ENCODE data around the gene UGT1A10. TPM values are rescaled to one million over a fixed set of nuclear protein-coding genes. Genes with fewer than 3 reads are reported as not detected.
"Not testable (repeated sequence)": the region's sequence is repeated elsewhere in the genome, so short reads cannot be mapped to it uniquely, and the experiment has no call there.

UGT1A10 gene
- total and polyA plus RNA-seq, 10 of the 15 experiments (the other 5 are each of a cell fraction or from before 2014, with no cell fraction given) = not detected

- in situ Hi-C loops (cut with MboI); FAIRE-seq; H3K79me2 ChIP-seq (ENCODE audit: control insufficient read depth, insufficient read depth, low read length): not testable (repeated sequence)
Measured at GRCh38 chr2:233750689-233751088, 114.4 kb downstream of the UGT1A10 start.

GRCh38 chr2:233751212-233752009, 115.2 kb downstream of the UGT1A10 start:
- SMC1A ChIA-PET (ENCODE audit: uncharacterized antibody, unreplicated experiment) = interaction anchor here (0.6 kb wide), 1 partner anchor 127 kb away, joined by 3 read pairs; no protein-coding TSS in a partner anchor
- POLR2A ChIA-PET; H3K4me1 ChIP-seq (ENCODE audit: control insufficient read depth, insufficient read depth, low read length); H3K9me3 ChIP-seq (replicated peaks; ENCODE audit: control insufficient read depth, insufficient read depth, low read length); H2AFZ ChIP-seq (ENCODE audit: control insufficient read depth, low read depth, low read length); FAIRE-seq; H3K4me3 ChIP-seq; H3K9ac ChIP-seq (ENCODE audit: control insufficient read depth, insufficient read depth, low read length); DNase-seq (ENCODE audit: low read depth, low spot score); H4K20me1 ChIP-seq (ENCODE audit: control insufficient read depth, insufficient read depth); intact Hi-C loops (cut with micrococcal nuclease; ENCODE audit: unreplicated experiment); in situ Hi-C loops (cut with MboI); RAD21 ChIA-PET (ENCODE audit: unreplicated experiment); H3K4me2 ChIP-seq (ENCODE audit: control insufficient read depth, insufficient read depth); H3K27ac ChIP-seq (ENCODE audit: control insufficient read depth, insufficient read depth); CTCF ChIA-PET; BruUV-seq (replicated peaks); ATAC-seq; H3K36me3 ChIP-seq (ENCODE audit: control insufficient read depth in 2 of 2, insufficient read depth in 2 of 2, low read length in 1 of 2); H3K79me2 ChIP-seq (ENCODE audit: control insufficient read depth, insufficient read depth, low read length); H3K27me3 ChIP-seq (replicated peaks in 1 of 2; ENCODE audit: control insufficient read depth in 2 of 2, insufficient read depth in 2 of 2, low read length in 1 of 2): not testable (repeated sequence)
- 0% methylated on average over 2 of the region's 2 CpGs for WGBS (ENCODE audit: insufficient coverage, insufficient replicate concordance, low lambda C conversion rate, missing lambda C conversion rate)

More at GRCh38 chr2:233750689-233751088, 114.4 kb downstream of the UGT1A10 start:
- CTCF ChIA-PET; H2AFZ ChIP-seq (ENCODE audit: control insufficient read depth, low read depth, low read length); POLR2A ChIA-PET; H3K4me2 ChIP-seq (ENCODE audit: control insufficient read depth, insufficient read depth); ATAC-seq; BruUV-seq (replicated peaks); H3K4me1 ChIP-seq (ENCODE audit: control insufficient read depth, insufficient read depth, low read length); H3K9ac ChIP-seq (ENCODE audit: control insufficient read depth, insufficient read depth, low read length); DNase-seq (ENCODE audit: low read depth, low spot score); H3K4me3 ChIP-seq; H3K9me3 ChIP-seq (replicated peaks; ENCODE audit: control insufficient read depth, insufficient read depth, low read length); SMC1A ChIA-PET (ENCODE audit: uncharacterized antibody, unreplicated experiment); intact Hi-C loops (cut with micrococcal nuclease; ENCODE audit: unreplicated experiment); H4K20me1 ChIP-seq (ENCODE audit: control insufficient read depth, insufficient read depth); H3K27me3 ChIP-seq (replicated peaks in 1 of 2; ENCODE audit: control insufficient read depth in 2 of 2, insufficient read depth in 2 of 2, low read length in 1 of 2); H3K27ac ChIP-seq (ENCODE audit: control insufficient read depth, insufficient read depth); RAD21 ChIA-PET (ENCODE audit: unreplicated experiment); H3K36me3 ChIP-seq (ENCODE audit: control insufficient read depth in 2 of 2, insufficient read depth in 2 of 2, low read length in 1 of 2): not testable (repeated sequence)
- 0% methylated on average over 2 of the region's 2 CpGs for WGBS (ENCODE audit: insufficient coverage, insufficient replicate concordance, low lambda C conversion rate, missing lambda C conversion rate)

All from GM12878 (cell line).